Measurements from ENCODE around the gene MROH2A. TPM values are rescaled to one million over a fixed set of nuclear protein-coding genes. Genes with fewer than 3 reads are reported as not detected.

The MROH2A gene
- total and polyA plus RNA-seq, 11 donors, result 0.75 TPM; not detected in 10

- Histone ChIP-seq H3K36me3 (peaks cover 0 to 28% (median 0%) of the 10 kb centered on the region in 9 donors), H3K4me3 (no peak overlapping the region), H3K27me3 (no peaks in the 10 kb centered on the region), H3K4me1 (no peaks in the 10 kb centered on the region), H3K27ac (no peak overlapping the region), H3K9me3 (no peaks in the 10 kb centered on the region)
- DNase-seq (peak in 1 of 5 donors; percentile 11), ATAC-seq (no peak)
- WGBS, 4 donors, result 95 to 99% (median 97%) methylated on average over 9 of the region's 9 CpGs
- TF ChIP-seq, protein P1, sequence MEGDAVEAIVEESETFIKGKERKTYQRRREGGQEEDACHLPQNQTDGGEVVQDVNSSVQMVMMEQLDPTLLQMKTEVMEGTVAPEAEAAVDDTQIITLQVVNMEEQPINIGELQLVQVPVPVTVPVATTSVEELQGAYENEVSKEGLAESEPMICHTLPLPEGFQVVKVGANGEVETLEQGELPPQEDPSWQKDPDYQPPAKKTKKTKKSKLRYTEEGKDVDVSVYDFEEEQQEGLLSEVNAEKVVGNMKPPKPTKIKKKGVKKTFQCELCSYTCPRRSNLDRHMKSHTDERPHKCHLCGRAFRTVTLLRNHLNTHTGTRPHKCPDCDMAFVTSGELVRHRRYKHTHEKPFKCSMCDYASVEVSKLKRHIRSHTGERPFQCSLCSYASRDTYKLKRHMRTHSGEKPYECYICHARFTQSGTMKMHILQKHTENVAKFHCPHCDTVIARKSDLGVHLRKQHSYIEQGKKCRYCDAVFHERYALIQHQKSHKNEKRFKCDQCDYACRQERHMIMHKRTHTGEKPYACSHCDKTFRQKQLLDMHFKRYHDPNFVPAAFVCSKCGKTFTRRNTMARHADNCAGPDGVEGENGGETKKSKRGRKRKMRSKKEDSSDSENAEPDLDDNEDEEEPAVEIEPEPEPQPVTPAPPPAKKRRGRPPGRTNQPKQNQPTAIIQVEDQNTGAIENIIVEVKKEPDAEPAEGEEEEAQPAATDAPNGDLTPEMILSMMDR (IDR thresholded peaks at IDR 0.05), result no peak
- no peak for TF ChIP-seq POLR2A (IDR thresholded peaks at IDR 0.05)
- intact Hi-C loops (cut with DNase I), result no loop called here
Observed at GRCh38 chr2:233840520-233840919, 62.4 kb downstream of the MROH2A start.

DNA sequence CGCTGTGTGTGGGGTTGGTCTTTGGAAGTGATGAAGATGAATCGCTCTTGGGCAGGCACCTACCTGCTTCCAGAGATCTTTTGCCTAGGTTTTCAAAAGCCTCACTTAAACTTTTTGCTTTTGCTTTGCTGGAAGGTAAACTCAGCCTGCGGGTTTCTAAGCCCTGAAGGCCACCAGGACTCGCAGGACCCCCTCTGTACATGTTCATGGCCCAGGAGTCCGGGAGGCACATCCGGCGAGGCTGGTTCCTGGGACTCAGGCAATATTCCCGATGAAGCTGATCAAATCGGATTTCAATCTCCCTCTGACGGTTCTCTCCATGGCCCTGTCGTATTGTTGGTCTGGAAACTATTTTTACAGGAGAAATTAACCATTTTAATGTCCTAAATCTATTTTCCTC is 63.1 kb downstream of the MROH2A start:
- H3K9me3 ChIP-seq, result no peaks in the 10 kb centered on the region
- no peaks in the 10 kb centered on the region for H3K27me3 ChIP-seq
- H3K27ac ChIP-seq, result no peak overlapping the region
- intact Hi-C loops (cut with DNase I), result no loop called here
- no peak overlapping the region for H3K4me3 ChIP-seq
- TF ChIP-seq POLR2A (IDR thresholded peaks at IDR 0.05), result no peak
- TF ChIP-seq, protein P1 (IDR thresholded peaks at IDR 0.05), result no peak
- ATAC-seq, result no peak
- no peaks in the 10 kb centered on the region for H3K4me1 ChIP-seq
- peaks cover 0 to 26% (median 0%) of the 10 kb centered on the region in 9 donors for H3K36me3 ChIP-seq
- WGBS, 4 donors, result 88 to 96% (median 94%) methylated on average over 11 of the region's 11 CpGs
- DNase-seq, result no peak

DNA sequence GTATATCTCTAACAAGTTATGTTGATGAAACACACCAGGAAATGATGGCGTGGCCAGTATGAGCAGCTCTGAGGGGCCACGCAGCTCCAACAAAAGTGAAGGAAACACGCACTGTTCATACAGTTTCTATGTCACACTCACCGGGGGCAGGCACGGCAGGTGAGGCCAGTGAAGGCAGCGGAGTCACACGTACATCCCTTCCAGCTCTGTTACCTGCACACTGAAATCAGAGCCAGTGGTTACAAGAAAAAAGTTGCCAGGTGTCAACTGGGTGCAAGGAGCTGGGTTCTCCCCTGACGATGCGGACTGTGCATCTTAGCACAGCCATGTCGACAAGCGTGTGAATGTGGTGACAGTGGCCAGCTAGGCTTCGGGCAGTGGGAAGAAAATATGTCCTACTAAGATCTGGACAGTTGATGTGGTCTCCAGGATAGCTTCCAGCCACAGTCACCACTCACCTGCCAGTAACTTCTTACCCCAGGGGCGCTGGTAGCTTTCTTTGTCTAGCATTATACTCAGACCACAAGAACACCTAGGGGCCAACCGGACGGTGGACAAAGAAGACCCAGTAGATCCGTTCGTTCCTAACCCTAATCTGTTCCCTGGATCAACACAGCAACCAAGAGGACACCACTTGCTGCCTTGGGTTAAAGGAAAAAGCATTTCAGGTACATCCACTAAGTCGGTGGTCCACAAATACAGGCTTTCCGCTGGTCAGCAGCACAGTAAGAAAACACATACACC is 66.1 kb downstream of the MROH2A start:
- intact Hi-C loops (cut with DNase I), result no loop called here
- H3K27ac ChIP-seq, result no peak overlapping the region
- no peaks in the 10 kb centered on the region for H3K4me1 ChIP-seq
- no peak for TF ChIP-seq POLR2A (IDR thresholded peaks at IDR 0.05)
- TF ChIP-seq, protein P1 (IDR thresholded peaks at IDR 0.05), result no peak
- no peak overlapping the region for H3K4me3 ChIP-seq
- peaks cover 0 to 28% (median 0%) of the 10 kb centered on the region in 9 donors for H3K36me3 ChIP-seq
- no peak for ATAC-seq
- H3K27me3 ChIP-seq, result no peaks in the 10 kb centered on the region
- 91 to 94% (median 93%) methylated on average over 19 of the region's 19 CpGs for WGBS, 4 donors
- H3K9me3 ChIP-seq, result no peaks in the 10 kb centered on the region
- peak in 1 of 5 donors; percentile 5 for DNase-seq

GRCh38 chr2:233844836-233845235 is 66.7 kb downstream of the MROH2A start:
- intact Hi-C loops (cut with DNase I), result no loop called here
- H3K4me1 ChIP-seq, result no peaks in the 10 kb centered on the region
- H3K4me3 ChIP-seq, result no peak overlapping the region
- ATAC-seq, result no peak
- H3K27me3 ChIP-seq, result no peaks in the 10 kb centered on the region
- H3K36me3 ChIP-seq, result peaks cover 0 to 28% (median 0%) of the 10 kb centered on the region in 9 donors
- DNase-seq, result no peak
- 93 to 96% (median 94%) methylated on average over 3 of the region's 3 CpGs for WGBS, 4 donors
- H3K9me3 ChIP-seq, result no peaks in the 10 kb centered on the region
- H3K27ac ChIP-seq, result no peak overlapping the region
- TF ChIP-seq POLR2A (IDR thresholded peaks at IDR 0.05), result no peak

Data from heart left ventricle (tissue), 16 donors.